GM18499 (cell line): ENCODE data around the gene CTBP1.

Experiments
- ATAC-seq: cut with Tn5 transposase; IDR thresholded peaks from one replicate; pipeline ENCODE4 v1.9.1; 2021; ENCODE audit warnings: moderate number of reproducible peaks; ENCODE audit not compliant: insufficient read depth, unreplicated experiment

The CTBP1 gene

GRCh38 chr4:1212546-1213335 lies 36.2 kb downstream of the CTBP1 start:
- no peak for ATAC-seq

GRCh38 chr4:1211891-1212545 lies 36.9 kb downstream of the CTBP1 start:
- ATAC-seq, result no peak

- ATAC-seq, result no peak
Observed at GRCh38 chr4:1211371-1211770, 37.6 kb downstream of the CTBP1 start.

- no peak for ATAC-seq
Observed at GRCh38 chr4:1210971-1211370, 38.0 kb downstream of the CTBP1 start.

GRCh38 chr4:1210241-1210841 lies 38.6 kb downstream of the CTBP1 start:
- no peak for ATAC-seq

GRCh38 chr4:1209821-1210220 lies 39.1 kb downstream of the CTBP1 start:
- no peak for ATAC-seq

- no peak for ATAC-seq
Observed at GRCh38 chr4:1208970-1209704, 39.8 kb downstream of the CTBP1 start.

GRCh38 chr4:1208266-1208961 lies 40.5 kb downstream of the CTBP1 start:
- ATAC-seq, result no peak

- no peak for ATAC-seq
Observed at GRCh38 chr4:1207603-1208265, 41.2 kb downstream of the CTBP1 start.

GRCh38 chr4:1207157-1207470 lies 41.8 kb downstream of the CTBP1 start:
- no peak for ATAC-seq

GRCh38 chr4:1206299-1207156 lies 42.4 kb downstream of the CTBP1 start:
- no peak for ATAC-seq

GRCh38 chr4:1205586-1206298 lies 43.2 kb downstream of the CTBP1 start:
- no peak for ATAC-seq

GRCh38 chr4:1204828-1205585 lies 43.9 kb downstream of the CTBP1 start:
- ATAC-seq, result no peak

GRCh38 chr4:1204286-1204827 lies 44.6 kb downstream of the CTBP1 start:
- no peak for ATAC-seq

GRCh38 chr4:1203026-1203616 lies 45.8 kb downstream of the CTBP1 start:
- ATAC-seq, result no peak

GRCh38 chr4:1202526-1203011 lies 46.4 kb downstream of the CTBP1 start:
- no peak for ATAC-seq
